NCI-H1436 treated with DMSO at 0.1 percent for 48 hours (cell line): ENCODE results near the gene GABPB2.

Experiments
- DNase-seq: peaks from one replicate; lab custom pipeline; 2025; lab: John Stamatoyannopoulos, UW

GABPB2 gene

DNA sequence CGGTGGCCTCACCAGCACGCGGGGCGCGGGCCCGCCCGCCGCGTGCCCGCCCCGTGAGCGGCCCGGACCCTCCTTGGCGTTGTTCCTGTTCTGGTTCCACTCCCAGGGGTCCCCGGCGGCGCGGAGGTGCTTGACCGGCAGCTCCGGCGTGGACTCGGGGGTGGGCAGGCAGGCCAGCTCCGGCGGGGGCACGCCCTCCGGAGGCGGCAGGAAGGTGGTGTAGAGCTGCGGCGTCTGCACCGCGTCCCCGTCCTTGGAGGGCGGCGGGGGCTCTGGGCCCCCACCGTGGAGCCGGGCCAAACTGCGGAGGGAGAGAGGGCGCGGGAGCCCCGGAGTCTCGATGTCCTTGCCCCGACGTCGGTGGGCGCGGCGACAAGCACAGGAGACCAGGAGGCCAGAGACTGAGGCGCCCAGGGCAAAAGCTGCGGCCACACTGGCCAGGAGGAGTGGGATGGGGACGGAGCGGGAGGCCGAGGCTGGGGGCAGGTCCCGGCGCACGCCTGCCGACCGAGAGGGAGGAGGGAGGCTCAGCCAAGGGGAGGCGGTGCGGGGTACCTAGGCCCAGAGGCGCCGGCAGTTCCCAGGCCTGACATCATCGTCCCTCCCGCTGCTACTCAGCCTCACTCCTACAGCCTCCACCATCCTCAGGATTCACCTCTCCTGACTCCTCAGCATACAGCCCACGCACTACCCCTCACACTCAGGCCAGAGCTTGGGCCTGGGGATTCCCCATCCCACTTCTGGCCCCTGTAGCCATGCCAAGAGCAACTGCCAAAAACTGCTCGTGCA lies 62.7 kb downstream of the GABPB2 start:
- no peak for DNase-seq

DNA sequence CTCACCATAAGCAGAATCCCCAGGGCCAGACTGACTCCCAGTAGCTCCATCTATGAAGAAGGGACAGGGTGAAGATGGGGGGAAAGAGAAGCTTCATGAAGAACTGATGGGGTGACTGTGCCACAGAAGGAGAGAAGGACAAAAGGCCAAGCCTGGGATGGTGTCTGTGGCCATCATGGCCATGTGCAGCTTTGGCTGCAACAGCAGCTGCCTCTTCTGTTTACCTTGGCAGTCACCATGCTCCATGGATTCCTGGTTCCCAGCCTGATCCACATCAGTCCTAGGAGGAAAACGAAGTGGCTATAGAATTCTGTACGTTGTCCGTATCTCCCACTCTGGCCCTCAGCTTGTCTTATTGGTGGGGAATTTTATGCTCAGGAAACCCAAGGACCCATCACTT lies 63.8 kb downstream of the GABPB2 start:
- no peak for DNase-seq

DNA sequence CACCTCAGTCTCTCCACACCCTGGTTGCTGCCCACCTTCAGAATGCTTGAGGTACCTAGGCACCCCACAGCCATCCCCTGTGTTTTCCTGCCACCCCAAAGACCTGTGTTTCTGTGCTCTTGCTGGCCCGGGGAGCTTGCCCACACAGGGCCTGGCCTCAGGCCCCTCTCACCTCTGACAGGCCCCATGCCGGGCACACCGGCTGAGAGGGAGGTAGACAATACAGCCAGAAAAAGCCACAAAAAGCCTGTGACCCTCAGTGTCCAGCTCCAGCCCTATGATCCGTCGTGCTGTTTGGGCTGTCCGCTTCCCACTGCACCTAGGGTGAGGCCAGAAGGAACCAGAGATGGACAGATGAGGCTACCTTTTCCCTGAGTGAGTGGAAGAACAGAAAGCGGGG lies 64.4 kb downstream of the GABPB2 start:
- no peak for DNase-seq

DNA sequence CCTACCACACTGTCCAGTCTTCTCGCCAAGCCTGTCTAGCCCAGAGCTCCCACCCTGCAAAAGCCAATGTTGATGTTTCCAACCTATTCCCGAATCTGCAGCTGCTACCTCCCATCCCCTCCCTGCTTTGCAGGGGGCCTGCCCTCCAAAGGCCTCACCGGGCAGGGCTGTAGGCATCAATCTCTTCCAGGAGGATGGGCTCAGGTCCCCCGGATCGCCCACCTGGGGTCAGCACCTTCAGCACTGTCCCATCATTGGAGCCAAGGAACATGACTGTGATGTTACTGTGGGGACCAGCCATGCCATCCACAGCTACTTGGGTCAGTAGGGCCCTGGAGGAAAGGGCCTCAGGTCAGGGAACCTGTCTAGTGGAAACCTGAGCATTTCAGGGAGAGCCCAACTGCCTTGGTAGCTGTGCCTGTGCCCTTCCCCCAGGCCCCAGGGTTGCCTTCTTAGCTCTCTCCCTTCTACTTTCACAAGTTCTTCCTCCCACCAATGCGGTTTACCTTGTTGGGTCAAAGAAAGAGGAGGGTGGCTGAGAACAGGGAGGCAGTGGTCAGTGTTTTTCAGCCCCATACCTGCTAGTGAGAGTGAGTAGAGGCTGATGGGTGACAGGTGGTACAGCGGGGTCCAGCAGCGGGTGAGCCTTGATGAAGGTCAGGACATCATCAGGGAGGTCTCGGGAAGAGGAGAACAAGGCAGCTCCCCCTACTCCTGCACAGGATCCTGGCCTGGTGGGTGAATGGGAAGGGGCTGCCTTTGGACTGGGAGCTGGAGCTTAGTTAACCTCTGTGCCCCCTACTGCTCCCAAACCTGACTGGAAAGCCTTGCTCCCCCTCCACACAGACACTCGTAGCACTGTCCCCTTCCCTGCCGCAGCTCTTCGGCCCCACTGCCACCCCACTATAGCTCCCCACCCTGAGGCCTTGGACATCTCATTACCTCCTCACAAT lies 65.1 kb downstream of the GABPB2 start:
- no peak for DNase-seq

DNA sequence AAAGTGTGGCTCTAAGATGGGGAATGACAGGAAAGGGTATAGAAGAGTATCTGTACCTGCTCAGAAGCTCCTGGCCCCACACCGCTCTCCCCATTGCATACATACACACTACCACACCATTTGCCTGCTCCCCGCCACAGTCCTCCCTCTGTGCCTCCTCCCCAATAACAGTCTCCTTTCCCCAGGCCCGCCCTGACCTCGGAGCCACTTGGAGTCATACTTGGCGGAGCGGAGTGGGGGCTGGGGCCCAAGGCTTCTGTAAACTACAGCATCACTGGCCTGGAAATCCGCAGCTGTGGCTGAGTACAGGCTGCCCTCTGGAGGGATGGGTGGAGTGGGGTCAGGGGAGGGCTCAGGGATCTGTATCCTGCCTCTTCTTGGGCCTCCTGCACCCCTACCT lies 67.2 kb downstream of the GABPB2 start:
- DNase-seq = no peak

DNA sequence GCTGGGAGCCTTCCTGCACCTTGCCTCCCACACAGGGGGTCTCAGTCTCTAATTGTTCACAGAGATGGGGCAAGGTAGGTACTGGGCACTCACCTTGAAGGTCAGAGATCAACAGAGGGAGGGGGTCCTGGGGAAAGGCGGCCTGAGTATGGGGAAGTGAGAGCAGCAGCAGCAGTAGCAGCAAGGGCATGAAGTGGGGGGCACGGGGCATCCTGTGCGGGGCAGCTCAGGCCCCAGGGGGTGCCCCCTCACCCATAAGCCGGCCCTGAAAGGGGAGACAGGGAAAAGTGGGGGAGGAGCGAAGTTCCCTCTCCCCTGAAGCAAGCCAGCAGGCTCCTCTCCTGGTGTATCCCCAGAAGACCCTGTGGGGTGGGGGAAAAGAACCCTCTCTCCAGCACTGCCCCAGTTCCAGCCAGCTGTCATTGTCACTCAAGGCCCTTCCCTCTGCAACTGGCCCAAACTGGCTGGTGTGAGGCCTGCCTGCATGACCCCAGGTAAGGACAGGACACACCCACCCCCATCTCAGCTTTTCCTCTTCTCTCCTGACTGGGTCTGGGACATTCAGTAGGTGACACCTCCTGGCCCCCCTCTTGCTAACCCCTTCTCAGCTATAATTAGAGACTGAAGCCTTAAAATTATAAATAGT lies 72.0 kb downstream of the GABPB2 start:
- DNase-seq = no peak

DNA sequence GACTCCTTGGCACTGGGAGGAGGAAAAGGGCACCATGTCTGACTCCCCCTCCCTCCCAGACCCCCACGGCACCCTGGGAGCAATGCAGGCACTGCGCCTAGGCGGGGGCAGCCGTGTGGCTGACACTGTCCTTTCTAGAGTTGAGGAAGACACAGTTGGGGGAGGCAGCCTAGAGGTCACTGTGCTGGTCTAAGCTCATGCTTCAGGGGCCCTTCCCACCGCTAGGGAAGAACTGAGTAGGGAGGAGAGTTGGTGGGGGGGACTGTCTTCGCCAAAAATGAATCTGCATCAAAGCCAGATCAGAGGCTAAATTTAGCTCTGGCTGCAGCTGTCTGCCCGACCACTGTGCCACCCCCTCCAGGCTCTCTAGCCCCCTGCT lies 72.5 kb downstream of the GABPB2 start:
- no peak for DNase-seq

DNA sequence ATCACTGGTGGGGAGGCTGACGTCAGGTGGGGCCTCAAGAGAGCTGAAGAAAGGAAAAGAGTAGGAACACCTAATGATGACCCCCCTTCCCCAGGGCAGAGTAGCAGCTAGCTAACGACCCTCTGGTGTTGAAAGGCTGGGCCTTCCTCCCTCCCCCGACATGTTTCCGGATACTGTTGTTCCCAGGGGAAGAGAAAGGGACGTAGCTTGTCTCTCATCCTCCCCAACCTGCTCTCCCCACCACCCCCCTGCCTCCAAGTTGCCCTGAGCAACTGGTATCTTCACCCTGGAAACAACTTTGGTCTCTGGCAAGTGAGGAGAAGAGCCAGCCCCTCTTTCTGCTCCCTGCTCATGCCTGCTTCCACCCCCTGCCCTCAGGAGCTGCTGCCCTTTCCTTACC lies 73.4 kb downstream of the GABPB2 start:
- DNase-seq = no peak

DNA sequence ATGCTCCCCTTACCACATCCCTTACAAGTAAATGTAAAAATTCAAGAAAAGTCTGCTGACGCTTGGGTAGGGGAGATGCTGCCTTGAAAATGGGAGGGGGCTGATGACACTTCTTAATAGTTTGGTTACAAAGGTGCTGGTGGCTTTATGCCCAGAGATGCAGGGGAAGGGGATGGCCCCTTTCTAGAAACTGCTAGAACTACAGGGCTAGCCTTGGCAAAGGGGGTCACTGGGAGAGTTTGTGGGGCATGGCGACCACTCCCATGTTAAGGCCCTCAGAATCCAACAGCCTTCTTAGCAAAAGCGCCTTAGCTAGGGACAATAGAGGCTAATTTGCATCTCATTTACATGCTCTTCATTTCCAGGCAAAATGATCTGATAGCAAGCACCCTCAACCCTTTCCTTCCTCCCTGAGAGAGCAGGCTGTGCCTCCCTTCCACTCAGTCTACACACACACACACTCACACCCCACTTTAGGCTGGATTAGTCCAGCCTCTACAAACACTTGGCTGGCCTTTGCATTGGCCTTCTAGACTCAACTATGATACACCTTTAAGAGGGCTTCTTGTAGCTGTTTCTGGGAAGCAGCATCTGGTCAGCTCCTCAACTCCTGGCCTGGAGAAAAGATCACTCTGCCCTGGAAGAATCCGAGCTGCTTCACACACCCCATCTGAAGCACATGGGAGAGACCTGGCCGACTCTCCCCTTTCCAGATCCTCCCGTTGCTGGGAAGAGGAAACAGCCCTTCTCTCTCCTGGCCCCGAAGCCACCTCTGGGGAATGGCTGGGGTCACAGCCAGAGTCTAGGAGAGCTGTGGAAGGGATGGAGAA lies 74.1 kb downstream of the GABPB2 start:
- no peak for DNase-seq

DNA sequence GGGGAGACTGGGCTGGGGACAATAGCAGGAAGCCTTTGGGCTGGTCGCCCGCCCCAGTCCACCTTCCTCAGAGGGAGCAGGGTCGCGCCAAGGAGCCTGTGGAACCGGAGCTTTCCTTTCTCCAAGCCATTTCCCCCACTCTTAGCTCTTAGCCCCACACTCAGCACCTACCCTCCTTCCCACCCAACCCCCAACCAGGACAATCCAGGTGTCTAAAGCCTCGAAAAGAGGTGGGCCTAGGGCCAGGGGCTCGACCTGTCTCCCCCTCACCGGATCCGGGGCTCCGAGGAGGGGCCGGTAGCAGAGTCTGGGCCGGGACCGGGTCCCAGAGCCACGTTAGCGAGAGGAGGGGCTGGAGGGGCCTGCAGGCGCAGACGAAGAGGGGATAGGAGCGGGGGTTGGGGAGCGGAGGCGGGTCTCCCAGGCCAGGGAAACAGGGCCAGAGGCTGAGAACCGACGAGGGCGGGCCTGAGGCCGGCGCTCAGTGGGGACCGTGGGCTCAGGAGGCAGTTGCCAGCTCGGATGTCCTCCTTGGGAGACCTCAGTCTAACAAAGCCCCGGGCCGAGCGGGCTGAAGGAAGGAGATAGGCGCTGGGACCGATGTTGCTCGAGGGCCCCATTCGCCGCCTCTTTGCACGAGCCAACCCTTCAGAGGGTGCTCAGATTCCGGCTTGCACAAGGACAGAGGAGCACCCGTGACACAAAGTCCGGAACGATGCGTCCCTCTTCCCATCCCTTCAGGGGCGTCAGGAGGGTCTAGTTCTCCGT lies 74.9 kb downstream of the GABPB2 start:
- no peak for DNase-seq

DNA sequence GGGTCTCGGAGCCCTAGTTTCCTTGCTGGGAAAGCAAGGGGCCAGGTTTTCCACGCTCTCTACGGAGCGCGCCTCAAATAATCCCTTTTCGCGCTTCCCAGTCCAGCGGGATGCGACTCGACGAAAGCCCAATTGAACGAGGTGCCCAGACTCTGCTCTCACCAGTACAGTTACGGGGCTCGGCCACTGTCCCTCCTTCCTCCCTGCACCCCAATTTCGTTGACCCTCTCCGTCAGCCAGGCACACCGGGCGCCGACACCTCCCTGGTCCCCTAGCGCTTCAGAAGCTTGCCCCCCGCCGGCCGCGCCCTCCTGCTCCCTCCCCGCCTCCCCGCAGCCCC lies 75.5 kb downstream of the GABPB2 start:
- DNase-seq = no peak

DNA sequence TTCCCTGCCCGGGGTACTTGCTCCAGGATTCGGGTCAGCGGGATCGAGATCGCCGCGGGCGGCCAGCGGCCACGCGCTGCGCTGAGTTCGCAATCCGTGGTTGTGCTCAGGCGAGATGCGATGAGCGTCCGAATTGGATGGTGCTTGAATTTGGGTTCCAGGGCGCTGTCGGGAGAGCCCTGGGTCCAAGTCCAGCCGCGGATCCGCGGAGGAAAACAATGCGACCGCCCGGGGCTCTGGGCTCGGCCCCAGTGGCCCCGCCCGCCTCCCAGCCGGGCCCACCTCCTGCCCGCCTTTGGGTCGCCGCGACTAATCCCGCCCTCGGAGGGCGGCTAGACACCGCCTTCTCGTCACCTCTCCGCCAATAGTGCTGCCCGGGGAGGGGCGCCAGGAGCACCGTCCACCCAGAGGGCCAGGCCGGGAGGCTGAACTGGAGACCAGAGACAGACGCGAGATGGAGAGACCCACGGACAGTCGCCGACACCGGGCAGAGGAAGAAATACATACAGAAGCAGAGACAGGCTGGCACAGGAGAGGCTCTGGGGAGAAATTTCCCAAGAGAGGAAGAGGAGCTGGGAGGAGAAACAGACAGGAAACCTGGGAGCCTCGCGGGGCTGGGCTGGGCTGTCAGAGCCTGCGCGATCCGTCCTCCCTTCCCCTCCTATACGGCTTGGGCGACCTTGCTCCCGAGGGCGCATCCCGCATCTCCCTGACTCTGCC lies 76.0 kb downstream of the GABPB2 start, which contains the start of gene SEMA6C:
SEMA6C (minus strand) TSS at position 220 of the 720 bp plus-strand sequence. CDS start 4,010 bp downstream, outside the sequence.
- peak; percentile 66 for DNase-seq

DNA sequence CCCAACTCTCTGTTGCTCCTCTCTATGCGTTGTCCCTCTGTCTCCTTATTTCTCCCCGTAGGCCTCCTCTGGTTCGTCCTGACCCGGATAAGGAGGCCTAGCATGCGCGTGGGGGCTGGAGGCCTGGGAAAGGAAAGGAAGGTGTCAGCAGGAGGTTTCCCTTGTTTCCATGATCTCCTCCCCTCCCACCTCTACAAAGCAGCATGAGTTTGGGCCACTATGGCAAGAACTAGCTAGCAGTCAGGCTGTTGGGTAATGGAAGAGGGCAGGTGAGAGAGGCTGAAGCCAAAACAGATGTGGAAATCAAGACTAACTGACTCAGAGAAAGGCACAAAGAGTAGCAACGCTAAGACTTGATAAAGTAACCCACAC lies 76.6 kb downstream of the GABPB2 start:
- no peak for DNase-seq

DNA sequence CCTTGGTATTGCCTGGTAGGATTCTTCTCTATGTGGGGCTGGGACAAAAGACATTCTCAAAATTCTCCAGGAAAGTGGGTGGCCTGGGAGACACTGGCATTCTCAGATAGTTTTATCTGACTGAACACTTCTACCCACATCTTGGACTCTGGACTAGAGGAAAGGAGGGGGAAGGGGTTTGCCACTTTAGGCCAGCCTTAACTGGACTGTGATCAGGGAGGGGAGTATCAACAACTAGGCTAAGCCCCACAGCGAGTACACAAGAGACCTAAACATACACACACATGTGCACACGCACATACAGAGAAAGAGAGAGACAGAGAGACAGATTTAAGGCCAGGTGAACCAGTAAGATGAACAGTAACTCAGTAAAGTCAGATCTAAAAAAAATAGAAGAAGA lies 77.1 kb downstream of the GABPB2 start:
- no peak for DNase-seq

DNA sequence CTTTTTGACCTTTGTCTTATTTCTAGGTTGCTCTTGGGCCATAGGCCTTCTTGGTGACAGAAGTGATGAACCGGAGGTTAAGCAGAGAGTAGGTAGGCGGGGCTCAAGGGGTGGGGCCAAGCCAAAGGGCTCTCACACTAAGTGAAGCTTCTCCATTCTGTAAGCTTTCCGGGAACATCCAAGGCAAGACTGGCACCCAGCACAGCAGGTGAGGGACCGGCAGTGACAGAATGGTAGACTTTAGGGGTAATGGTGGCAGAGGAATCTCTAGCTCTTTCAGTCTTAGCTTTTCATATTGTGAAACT lies 85.9 kb downstream of the GABPB2 start, which contains the start of gene TNFAIP8L2:
TNFAIP8L2 (plus strand) TSS at position 135 of the 305 bp plus-strand sequence. CDS start 2,049 bp downstream, outside the sequence.
- DNase-seq = no peak

DNA sequence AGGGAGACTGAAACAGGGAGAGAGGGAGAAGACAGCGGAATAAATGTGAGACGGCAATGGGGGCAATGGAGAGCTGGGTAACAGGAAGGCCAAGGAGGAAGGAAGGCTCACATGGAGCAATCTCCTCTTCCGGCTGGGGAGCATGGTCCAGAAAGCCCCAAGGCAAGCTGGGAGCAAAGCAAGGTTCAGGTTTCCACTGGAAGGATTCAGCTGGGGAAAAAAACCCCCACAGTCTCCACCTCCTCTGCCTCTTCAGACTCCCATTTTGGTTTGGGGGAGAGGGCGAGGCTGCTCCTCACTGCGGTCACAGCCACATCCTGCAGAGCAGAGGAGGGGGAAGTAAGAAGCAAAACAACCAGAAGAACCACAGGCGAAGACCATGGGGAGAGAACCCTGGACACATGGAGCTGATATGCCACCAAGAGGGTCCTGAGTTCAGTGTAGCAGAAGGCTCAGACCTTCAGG lies 86.5 kb downstream of the GABPB2 start:
- no peak for DNase-seq

DNA sequence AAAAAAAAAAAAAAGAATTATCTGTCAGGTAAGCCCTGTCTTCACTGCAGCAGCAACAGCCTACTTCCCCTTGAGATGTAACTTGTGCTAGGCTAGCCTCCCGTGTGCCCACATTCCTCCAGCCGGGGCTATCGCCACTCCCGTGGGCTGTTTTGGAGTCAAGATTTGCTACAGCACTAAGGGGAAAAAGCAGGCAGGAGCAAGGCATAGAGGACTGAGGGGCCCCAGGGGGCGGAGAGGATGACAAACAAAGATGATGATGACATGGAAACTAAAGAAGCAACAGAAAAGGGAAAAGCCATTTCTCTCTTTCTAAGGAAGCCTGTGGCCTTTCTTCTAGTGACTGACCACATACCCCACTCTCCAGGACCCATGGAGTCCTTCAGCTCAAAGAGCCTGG lies 87.8 kb downstream of the GABPB2 start:
- DNase-seq = no peak

DNA sequence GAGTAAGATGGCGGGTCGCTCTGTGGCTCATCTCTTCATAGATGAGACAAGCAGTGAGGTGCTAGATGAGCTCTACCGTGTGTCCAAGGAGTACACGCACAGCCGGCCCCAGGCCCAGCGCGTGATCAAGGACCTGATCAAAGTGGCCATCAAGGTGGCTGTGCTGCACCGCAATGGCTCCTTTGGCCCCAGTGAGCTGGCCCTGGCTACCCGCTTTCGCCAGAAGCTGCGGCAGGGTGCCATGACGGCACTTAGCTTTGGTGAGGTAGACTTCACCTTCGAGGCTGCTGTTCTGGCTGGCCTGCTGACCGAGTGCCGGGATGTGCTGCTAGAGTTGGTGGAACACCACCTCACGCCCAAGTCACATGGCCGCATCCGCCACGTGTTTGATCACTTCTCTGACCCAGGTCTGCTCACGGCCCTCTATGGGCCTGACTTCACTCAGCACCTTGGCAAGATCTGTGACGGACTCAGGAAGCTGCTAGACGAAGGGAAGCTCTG lies 88.2 kb downstream of the GABPB2 start:
- no peak for DNase-seq

DNA sequence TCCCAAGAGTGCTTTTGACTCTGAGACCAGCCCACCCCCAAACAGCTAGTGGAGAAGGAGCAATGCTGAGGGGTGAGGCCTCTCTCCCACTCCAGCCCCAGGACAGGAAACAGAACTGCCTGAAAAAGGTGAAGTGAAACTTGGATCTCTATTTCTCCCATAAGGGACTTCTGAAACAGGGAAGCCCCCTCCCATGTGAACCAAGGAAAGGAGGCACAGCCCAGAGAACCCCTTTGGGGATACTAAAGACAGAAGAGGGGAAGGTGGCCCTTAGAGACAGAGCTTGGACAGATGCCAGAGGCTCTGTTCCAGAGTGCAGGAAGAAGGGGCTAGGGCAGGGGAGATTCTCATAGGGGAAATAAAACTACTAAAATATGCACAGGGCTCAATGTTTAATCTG lies 88.8 kb downstream of the GABPB2 start:
- no peak for DNase-seq

DNA sequence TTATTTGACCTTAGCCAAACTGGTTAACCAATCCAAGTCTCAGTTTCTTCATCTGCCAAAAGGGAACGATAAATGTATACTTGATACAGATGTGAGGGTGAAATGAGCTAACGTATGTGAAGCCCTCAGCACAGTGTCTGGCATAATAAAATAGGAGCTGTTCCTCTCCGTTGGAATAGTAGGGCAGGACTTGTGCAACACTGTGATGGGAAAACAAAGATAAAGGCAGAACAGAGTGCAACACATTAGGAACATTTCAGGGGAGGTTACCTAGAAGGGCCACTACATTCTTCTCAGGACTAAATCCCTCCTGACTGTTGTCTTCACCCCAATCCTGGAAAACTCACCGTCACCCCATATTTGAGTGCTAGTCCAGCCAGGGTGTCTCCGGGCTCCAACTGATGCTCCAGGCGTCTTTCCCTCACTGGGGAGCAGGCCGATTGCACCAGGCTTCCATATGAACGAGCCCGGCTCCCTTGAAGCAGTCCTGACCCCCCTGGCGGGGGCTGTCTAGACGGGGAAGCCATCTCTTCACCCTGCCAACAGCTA lies 94.2 kb downstream of the GABPB2 start:
- no peak for DNase-seq
